ENCODE data around the gene FKBP15.
"Not testable (repeated sequence)": the region's sequence is repeated elsewhere in the genome, so short reads cannot be mapped to it uniquely, and the experiment has no call there.

The FKBP15 gene, protein sequence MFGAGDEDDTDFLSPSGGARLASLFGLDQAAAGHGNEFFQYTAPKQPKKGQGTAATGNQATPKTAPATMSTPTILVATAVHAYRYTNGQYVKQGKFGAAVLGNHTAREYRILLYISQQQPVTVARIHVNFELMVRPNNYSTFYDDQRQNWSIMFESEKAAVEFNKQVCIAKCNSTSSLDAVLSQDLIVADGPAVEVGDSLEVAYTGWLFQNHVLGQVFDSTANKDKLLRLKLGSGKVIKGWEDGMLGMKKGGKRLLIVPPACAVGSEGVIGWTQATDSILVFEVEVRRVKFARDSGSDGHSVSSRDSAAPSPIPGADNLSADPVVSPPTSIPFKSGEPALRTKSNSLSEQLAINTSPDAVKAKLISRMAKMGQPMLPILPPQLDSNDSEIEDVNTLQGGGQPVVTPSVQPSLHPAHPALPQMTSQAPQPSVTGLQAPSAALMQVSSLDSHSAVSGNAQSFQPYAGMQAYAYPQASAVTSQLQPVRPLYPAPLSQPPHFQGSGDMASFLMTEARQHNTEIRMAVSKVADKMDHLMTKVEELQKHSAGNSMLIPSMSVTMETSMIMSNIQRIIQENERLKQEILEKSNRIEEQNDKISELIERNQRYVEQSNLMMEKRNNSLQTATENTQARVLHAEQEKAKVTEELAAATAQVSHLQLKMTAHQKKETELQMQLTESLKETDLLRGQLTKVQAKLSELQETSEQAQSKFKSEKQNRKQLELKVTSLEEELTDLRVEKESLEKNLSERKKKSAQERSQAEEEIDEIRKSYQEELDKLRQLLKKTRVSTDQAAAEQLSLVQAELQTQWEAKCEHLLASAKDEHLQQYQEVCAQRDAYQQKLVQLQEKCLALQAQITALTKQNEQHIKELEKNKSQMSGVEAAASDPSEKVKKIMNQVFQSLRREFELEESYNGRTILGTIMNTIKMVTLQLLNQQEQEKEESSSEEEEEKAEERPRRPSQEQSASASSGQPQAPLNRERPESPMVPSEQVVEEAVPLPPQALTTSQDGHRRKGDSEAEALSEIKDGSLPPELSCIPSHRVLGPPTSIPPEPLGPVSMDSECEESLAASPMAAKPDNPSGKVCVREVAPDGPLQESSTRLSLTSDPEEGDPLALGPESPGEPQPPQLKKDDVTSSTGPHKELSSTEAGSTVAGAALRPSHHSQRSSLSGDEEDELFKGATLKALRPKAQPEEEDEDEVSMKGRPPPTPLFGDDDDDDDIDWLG

GRCh38 chr9:113221003-113221799 lies at the start of gene FKBP15, which contains the start of gene SLC31A1:
Gene FKBP15 (minus strand): TSS chr9:113221277. CDS start chr9:113221243, 34 bp downstream.
Gene SLC31A1 (plus strand): TSS chr9:113221544. CDS start chr9:113256149, 34,605 bp downstream.
- peak; percentile 95 for DNase-seq (ENCODE audit: low read depth)

DNA sequence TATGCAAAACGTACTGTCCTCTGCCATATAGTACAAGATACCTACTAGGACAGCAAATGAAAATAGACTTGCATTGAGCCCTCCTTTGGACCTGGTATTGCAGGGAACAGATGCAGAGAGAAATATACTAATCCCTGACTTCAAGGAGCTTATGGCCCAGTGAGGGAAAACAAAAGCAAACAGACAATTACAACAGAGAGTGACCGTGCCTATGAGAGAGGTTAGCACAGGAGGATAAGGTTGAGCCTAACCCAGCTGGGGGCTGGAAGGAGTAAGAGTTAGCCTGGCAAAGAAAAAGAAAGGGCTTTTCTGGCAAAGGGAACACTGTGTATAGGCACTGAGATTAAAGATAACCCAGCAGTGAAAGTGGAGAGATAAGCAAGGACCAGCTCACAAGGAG lies 48.8 kb upstream of the FKBP15 start:
- no peak for DNase-seq (ENCODE audit: low read depth)

DNA sequence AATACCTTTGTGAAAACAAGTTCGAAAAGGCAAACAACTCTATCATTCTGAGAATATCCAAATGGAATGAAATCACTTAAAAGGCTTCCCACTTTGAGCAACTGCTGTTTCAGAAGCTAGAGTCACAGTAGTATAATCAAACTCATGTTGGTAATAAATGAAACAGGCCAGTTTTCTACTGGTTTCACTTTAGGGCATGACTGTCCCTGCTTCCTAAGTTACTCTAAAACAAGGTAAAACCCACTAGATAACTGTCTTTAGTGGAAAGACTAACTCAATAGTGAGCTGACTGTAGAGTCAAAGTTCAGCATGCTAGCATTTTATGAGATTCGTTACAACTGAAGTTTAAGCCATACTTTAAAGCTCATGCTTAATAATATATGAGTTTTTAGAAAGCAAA lies 48.3 kb upstream of the FKBP15 start:
- DNase-seq (ENCODE audit: low read depth) = no peak

DNA sequence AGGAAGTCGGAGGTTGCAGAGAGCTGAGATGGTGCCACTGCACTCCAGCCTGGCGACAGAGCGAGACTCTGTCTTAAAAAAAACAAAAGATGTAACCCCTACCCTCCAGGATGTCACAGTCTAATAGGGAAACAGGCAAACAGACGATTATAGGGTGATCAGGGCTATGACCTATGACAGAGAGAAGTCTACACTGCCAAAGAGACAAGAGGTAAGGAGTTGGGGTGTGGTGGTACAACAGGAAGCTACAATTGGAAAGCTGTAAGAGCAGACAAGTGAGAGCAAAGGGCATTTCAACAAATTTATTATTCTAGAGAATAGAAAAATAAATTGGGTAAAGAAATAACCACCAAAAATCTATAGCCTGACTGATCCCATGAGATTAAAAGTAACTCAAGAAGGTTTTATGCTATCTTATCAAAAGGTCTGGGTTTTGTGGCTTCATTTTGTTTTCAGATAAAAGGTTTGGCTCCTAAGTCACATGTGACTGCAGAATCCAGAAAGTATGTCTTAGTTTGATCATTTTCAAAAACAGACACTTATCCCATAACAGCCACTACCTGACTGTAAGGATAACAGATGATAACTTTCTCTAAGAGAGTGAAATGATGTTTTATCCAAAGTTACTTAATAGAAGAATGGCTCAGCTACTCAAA lies 47.0 kb upstream of the FKBP15 start:
- DNase-seq (ENCODE audit: low read depth) = no peak

GRCh38 chr9:113266174-113266573 lies 45.1 kb upstream of the FKBP15 start:
- DNase-seq (ENCODE audit: low read depth) = no peak

- no peak for DNase-seq (ENCODE audit: low read depth)
Observed at GRCh38 chr9:113261917-113262671, 41.0 kb upstream of the FKBP15 start.

DNA sequence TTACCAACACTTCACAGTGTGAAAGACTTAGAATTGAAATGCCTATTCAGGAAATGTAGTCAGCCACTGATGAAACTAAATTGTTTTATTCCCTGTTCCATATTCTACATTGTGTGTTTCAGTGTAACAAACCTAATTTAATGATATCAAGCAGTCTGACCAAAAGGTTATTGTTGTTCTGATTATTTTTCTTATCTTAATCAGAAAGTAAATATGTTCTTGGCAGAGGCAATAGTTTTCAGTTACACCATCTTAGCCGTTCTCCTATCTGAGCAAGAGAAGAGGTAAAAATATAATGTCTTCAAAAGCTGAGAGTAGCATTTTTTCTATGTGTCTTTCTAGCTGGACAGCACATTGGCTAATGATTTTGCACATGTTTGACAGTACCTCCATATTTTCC lies 37.2 kb upstream of the FKBP15 start:
- DNase-seq (ENCODE audit: low read depth) = no peak

DNA sequence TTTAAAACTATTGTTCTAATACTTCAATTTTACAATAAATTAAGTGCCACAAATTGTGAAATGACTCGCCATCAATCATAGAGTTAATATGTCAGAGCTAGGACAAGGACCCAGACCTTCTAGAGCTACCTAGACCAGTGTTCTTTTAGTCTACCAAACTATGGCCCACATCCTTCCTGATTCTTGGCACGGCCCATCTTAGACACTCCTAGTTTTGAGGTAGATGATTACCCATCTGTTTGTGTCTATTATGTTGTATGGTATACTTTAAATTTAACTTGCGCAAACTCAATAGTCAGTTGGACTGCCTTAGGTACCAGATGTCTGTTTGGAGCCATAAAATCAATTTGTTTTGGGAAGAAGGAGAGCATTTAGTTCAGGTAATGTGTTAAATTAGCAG lies 36.8 kb upstream of the FKBP15 start:
- no peak for DNase-seq (ENCODE audit: low read depth)

- no peak for DNase-seq (ENCODE audit: low read depth)
Observed at GRCh38 chr9:113255438-113255837, 34.4 kb upstream of the FKBP15 start.

DNA sequence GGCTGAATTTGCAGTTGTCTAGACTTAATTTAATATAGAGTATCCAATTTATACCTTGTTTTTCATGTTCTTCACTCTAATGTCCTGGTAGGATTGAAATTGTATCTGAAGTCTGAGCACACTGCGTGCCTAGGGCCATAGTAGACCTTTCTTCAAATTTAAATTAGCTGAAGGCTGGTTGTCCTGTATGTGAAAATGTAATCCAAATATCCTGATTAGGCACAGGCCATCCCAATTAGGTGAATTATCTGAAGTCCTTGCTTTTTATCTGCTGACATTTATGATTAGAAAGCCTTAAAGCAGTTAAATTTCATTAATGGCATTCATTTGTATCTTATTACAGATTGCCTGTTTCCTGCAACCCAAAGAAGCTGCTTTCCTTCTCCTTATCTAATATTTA lies 33.9 kb upstream of the FKBP15 start:
- no peak for DNase-seq (ENCODE audit: low read depth)

GRCh38 chr9:113250807-113251206 lies 29.7 kb upstream of the FKBP15 start:
- no peak for DNase-seq (ENCODE audit: low read depth)

GRCh38 chr9:113249661-113250060 lies 28.6 kb upstream of the FKBP15 start:
- DNase-seq (ENCODE audit: low read depth) = not testable (repeated sequence)

DNA sequence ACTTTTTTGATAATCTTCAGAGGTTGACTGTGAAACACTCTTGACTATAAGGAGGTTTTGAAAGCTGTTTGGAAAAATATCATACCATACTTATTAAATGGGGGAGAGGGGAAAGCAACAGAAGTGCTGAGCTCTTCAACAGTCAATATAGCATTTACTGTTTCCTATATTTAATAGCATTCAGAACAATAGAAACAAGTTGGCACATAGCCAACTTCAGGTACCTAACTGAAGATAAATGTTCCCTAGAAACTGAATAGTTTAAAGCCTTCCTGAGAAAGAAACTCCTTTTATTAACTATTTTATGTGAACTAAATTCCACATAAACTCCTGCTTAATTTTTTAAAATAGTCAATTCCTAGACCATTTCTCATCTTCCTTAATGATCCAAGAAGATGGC lies 26.6 kb upstream of the FKBP15 start:
- no peak for DNase-seq (ENCODE audit: low read depth)

DNA sequence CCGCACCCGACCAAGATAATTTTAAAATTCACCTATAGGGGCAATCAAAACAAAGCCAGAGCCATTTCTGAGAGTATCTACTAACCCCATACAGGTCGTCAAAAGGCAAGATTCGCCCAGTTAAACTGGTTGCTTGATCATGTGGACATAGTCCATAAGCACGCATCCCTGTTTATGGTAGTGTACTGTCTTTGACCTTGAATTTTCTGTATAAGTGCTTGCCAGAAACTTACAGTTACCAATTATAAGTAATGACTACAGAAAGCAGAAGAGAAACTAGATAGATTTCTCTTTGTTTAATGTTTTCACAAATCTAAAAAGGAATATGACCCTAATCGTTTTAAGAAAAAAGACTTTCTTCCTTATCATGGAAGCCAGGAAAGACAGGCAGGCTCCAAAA lies 25.9 kb upstream of the FKBP15 start:
- DNase-seq (ENCODE audit: low read depth) = no peak

- DNase-seq (ENCODE audit: low read depth) = no peak
Observed at GRCh38 chr9:113245894-113246293, 24.8 kb upstream of the FKBP15 start.

DNA sequence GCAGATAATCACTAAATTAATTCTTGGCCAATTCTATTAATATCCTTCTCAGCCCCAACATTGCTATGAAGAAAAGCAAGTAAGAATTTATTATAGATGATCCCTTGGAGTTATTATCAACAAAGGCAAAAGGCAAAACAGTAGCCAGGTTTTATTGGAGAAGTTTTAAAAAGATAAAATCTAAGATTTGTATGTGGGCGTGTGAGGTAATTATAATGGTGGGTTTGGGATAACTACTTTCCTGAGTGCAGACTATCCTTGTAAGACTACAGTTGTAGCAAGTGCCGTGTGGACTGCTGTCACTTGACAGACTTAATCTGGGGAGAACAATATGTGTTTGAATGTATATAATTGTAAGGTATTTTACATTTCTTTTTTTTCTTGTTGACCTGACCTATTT lies 23.5 kb upstream of the FKBP15 start:
- DNase-seq (ENCODE audit: low read depth) = no peak

- no peak for DNase-seq (ENCODE audit: low read depth)
Observed at GRCh38 chr9:113241161-113241560, 20.1 kb upstream of the FKBP15 start.

GRCh38 chr9:113238859-113239232 lies 17.8 kb upstream of the FKBP15 start:
- DNase-seq (ENCODE audit: low read depth) = no peak

DNA sequence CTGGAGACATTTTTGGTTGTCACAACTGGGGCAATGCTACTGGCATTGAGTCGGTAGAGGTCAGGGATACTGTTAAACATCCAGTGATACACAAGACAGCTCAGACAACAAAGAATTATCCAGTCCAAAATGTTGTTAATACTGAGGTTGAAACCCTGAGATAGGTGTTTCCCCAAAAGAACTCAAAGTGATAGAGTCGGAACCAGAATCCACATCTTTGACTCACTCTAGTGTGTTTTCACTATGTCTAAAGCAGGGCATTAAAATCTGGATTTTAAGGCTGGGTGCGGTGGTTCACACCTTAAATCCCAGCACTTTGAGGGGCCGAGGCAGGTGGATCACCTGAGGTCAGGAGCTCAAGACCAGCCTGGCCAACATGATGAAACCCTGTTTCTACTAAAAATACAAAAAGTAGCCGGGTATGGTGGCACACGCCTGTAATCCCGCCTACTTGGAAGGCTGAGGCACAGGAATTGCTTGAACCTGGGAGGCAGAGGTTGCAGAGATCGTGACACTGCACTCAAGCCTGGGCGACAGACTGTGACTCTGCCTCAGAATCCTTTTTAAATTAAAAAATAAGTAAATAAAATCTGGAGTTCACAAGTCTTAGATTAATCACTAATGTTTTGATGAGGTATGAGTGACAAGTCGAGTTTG lies 17.3 kb upstream of the FKBP15 start:
- no peak for DNase-seq (ENCODE audit: low read depth)

DNA sequence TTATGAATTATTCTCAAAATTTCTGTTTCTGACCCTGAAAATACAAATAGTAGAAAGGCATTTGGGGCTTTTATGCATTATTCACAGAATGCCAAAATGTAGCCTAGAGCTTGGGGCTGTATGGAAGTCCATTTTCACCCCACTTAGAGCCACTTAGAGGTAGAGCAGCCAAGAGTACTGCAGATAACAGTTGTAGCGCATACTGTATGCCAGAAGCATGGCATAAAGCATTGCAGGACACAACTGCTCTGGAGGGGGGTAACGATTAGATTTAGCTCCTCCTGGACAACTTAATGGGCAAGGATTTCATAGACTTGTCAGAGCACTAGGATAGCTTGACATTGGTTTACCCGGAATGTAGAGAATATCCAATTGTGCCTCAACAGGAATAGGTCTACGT lies 15.9 kb upstream of the FKBP15 start:
- DNase-seq (ENCODE audit: low read depth) = no peak
